Measurements from ENCODE around the gene GFI1B. TPM values are rescaled to one million over a fixed set of nuclear protein-coding genes. Genes with fewer than 3 reads are reported as not detected.

Gene GFI1B
- total and polyA plus RNA-seq, 10 of the 15 experiments (the other 5 are each of a cell fraction or from before 2014, with no cell fraction given), result 0.04 to 0.11 (median 0.05) TPM; not detected in 7

DNA sequence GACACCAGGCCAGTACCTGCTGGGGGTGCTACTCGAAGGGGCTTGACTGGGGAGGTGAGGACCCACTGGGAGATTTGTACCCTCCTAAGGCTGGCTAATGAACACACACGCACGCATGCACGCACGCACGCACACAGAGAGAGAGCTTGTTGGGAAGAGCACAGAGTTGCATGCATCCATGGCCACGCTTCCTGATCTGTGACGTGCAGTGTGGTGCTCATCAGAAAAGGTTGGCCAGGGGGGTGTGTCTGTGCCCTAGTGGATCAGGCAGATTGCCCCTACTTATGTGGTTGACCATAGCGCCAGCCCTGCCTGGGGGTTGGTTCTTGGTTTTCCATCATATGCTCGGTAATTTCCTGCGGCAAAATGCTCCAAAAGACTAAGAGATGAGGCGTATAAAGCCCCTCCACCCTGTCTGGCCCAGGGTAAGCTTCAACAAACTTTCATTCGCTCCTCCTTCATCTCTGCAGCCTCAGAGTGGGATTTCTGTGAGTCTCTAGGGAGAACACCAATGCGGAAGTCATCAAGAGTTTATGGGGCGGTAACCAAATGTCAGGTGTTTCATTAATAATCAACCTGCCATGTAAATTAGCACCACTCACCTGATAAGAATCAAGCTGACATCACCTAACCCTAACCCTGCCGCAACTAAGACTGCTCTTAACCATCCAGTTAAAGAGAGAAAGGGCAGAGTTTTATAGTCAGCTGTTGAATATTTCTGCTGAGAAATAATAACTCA, 8.0 kb upstream of the GFI1B start:
- Histone ChIP-seq H3K79me2 (ENCODE audit: control insufficient read depth, insufficient read depth, low read length) (no peaks in the 10 kb centered on the region), H3K4me1 (ENCODE audit: control insufficient read depth, insufficient read depth, low read length) (no peaks in the 10 kb centered on the region), H3K4me3 (no peak overlapping the region), H3K27me3 (replicated peaks in 1 of 2; ENCODE audit: control insufficient read depth in 2 of 2, insufficient read depth in 2 of 2, low read length in 1 of 2) (no peaks in the 10 kb centered on the region), H3K27ac (ENCODE audit: control insufficient read depth, insufficient read depth) (no peak overlapping the region), H3K4me2 (ENCODE audit: control insufficient read depth, insufficient read depth) (no peak overlapping the region), H2AFZ (ENCODE audit: control insufficient read depth, low read depth, low read length) (no peak overlapping the region), H3K36me3 (ENCODE audit: control insufficient read depth in 2 of 2, insufficient read depth in 2 of 2, low read length in 1 of 2) (no peaks in the 10 kb centered on the region), H4K20me1 (ENCODE audit: control insufficient read depth, insufficient read depth) (no peaks in the 10 kb centered on the region), H3K9ac (ENCODE audit: control insufficient read depth, insufficient read depth, low read length) (no peak overlapping the region), H3K9me3 (replicated peaks; ENCODE audit: control insufficient read depth, insufficient read depth, low read length) (no peaks in the 10 kb centered on the region; the same call in 2 of the 3 replicates)
- 30% methylated on average over 16 of the region's 16 CpGs for WGBS (ENCODE audit: insufficient coverage, insufficient replicate concordance, low lambda C conversion rate, missing lambda C conversion rate)
- BruUV-seq (replicated peaks), result no TSS peak
- ChIA-PET CTCF (interaction anchor here (0.5 to 1.9 kb wide), 6 partner anchors 13 to 556 kb away, joined by 3 to 4 read pairs (median 3); no protein-coding TSS in a partner anchor), SMC1A (ENCODE audit: uncharacterized antibody, unreplicated experiment) (interaction anchor here (1.1 kb wide), 1 partner anchor 68 kb away, joined by 3 read pairs; no protein-coding TSS in a partner anchor), RAD21 (ENCODE audit: unreplicated experiment) (no interaction called here), POLR2A (no interaction called here)
- no peak for TF ChIP-seq EZH2 (IDR thresholded peaks at IDR 0.05; ENCODE audit: borderline replicate concordance, control insufficient read depth, low read depth, low read length)
- peak; percentile 18 for TF ChIP-seq NR2C2 (IDR thresholded peaks at IDR 0.05; ENCODE audit: borderline replicate concordance, control insufficient read depth, insufficient read length, low read depth)
- no peak for TF ChIP-seq IKZF1 (conservative IDR thresholded peaks at IDR 0.05)
- no peak for TF ChIP-seq MYB (IDR thresholded peaks at IDR 0.05; ENCODE audit: borderline replicate concordance, low read depth, low read length)
- TF ChIP-seq MEF2B (IDR thresholded peaks at IDR 0.05; ENCODE audit: partially characterized antibody, poor library complexity, severe bottlenecking), result peak; percentile 41
- FAIRE-seq (no peak), DNase-seq (ENCODE audit: low read depth, low spot score) (no peak), ATAC-seq (no peak)
- in situ Hi-C loops (cut with MboI) (no loop called here), intact Hi-C loops (cut with micrococcal nuclease; ENCODE audit: unreplicated experiment) (loop anchor here (5.0 to 10.0 kb wide), 2 partner anchors 68 to 166 kb away; no protein-coding TSS in a partner anchor)

DNA sequence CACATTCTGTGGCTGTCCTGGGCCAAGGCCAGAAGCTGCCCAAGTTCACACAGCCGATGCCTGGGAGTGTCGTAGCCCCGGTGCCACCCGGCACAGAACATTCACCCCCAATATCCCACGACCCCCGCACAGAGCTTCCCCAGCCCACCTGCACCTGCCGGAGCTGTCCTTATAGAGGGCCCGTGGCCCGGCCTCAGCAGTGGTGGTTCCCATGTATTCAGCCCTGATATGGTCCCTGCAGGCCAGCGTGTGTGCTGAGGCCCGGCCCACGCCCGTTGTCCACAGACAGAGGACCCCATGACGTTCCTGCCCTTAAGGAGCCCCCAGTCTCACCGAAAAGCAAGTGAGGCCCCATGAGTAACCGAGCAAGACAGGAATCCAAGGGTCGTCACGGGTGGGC, 5.3 kb upstream of the GFI1B start:
- no peaks in the 10 kb centered on the region for H3K79me2 ChIP-seq (ENCODE audit: control insufficient read depth, insufficient read depth, low read length)
- H3K27me3 ChIP-seq (replicated peaks in 1 of 2; ENCODE audit: control insufficient read depth in 2 of 2, insufficient read depth in 2 of 2, low read length in 1 of 2), result no peaks in the 10 kb centered on the region
- no peak overlapping the region for H3K4me3 ChIP-seq
- DNase-seq (ENCODE audit: low read depth, low spot score) (no peak), FAIRE-seq (no peak), ATAC-seq (no peak)
- H3K9me3 ChIP-seq (replicated peaks; ENCODE audit: control insufficient read depth, insufficient read depth, low read length), result no peaks in the 10 kb centered on the region; the same call in 2 of the 3 replicates
- no peaks in the 10 kb centered on the region for H3K36me3 ChIP-seq (ENCODE audit: control insufficient read depth in 2 of 2, insufficient read depth in 2 of 2, low read length in 1 of 2)
- no peak overlapping the region for H2AFZ ChIP-seq (ENCODE audit: control insufficient read depth, low read depth, low read length)
- BruUV-seq (replicated peaks), result no TSS peak
- ChIA-PET RAD21 (ENCODE audit: unreplicated experiment) (no interaction called here), CTCF (interaction anchor here (0.6 to 2.6 kb wide), 7 partner anchors 9 to 112 kb away, joined by 3 to 10 read pairs (median 5); partner anchors contain the start of gene TSC1), SMC1A (ENCODE audit: uncharacterized antibody, unreplicated experiment) (interaction anchor here (1.1 kb wide), 1 partner anchor 28 kb away, joined by 3 read pairs; the partner anchor contains the start of gene TSC1), POLR2A (no interaction called here)
- H3K4me2 ChIP-seq (ENCODE audit: control insufficient read depth, insufficient read depth), result no peak overlapping the region
- no peaks in the 10 kb centered on the region for H4K20me1 ChIP-seq (ENCODE audit: control insufficient read depth, insufficient read depth)
- in situ Hi-C loops (cut with MboI) (no loop called here), intact Hi-C loops (cut with micrococcal nuclease; ENCODE audit: unreplicated experiment) (loop anchor here (5.0 to 10.0 kb wide), 2 partner anchors 71 to 168 kb away; no protein-coding TSS in a partner anchor)
- H3K27ac ChIP-seq (ENCODE audit: control insufficient read depth, insufficient read depth), result no peak overlapping the region
- no peak overlapping the region for H3K9ac ChIP-seq (ENCODE audit: control insufficient read depth, insufficient read depth, low read length)
- H3K4me1 ChIP-seq (ENCODE audit: control insufficient read depth, insufficient read depth, low read length), result no peaks in the 10 kb centered on the region
- 25% methylated on average over 18 of the region's 18 CpGs for WGBS (ENCODE audit: insufficient coverage, insufficient replicate concordance, low lambda C conversion rate, missing lambda C conversion rate)
- TF ChIP-seq, protein P1, sequence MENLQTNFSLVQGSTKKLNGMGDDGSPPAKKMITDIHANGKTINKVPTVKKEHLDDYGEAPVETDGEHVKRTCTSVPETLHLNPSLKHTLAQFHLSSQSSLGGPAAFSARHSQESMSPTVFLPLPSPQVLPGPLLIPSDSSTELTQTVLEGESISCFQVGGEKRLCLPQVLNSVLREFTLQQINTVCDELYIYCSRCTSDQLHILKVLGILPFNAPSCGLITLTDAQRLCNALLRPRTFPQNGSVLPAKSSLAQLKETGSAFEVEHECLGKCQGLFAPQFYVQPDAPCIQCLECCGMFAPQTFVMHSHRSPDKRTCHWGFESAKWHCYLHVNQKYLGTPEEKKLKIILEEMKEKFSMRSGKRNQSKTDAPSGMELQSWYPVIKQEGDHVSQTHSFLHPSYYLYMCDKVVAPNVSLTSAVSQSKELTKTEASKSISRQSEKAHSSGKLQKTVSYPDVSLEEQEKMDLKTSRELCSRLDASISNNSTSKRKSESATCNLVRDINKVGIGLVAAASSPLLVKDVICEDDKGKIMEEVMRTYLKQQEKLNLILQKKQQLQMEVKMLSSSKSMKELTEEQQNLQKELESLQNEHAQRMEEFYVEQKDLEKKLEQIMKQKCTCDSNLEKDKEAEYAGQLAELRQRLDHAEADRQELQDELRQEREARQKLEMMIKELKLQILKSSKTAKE (IDR thresholded peaks at IDR 0.05; ENCODE audit: low read depth, poor library complexity, severe bottlenecking), result no peak
- TF ChIP-seq RBBP5 (conservative IDR thresholded peaks at IDR 0.05), result no peak
- no peak for TF ChIP-seq PML (IDR thresholded peaks at IDR 0.05; ENCODE audit: low read length)
- no peak for TF ChIP-seq E4F1 (IDR thresholded peaks at IDR 0.05; ENCODE audit: borderline replicate concordance, partially characterized antibody)

All from GM12878 (cell line).